ENCODE results near the gene MRTFA.

MRTFA gene

DNA sequence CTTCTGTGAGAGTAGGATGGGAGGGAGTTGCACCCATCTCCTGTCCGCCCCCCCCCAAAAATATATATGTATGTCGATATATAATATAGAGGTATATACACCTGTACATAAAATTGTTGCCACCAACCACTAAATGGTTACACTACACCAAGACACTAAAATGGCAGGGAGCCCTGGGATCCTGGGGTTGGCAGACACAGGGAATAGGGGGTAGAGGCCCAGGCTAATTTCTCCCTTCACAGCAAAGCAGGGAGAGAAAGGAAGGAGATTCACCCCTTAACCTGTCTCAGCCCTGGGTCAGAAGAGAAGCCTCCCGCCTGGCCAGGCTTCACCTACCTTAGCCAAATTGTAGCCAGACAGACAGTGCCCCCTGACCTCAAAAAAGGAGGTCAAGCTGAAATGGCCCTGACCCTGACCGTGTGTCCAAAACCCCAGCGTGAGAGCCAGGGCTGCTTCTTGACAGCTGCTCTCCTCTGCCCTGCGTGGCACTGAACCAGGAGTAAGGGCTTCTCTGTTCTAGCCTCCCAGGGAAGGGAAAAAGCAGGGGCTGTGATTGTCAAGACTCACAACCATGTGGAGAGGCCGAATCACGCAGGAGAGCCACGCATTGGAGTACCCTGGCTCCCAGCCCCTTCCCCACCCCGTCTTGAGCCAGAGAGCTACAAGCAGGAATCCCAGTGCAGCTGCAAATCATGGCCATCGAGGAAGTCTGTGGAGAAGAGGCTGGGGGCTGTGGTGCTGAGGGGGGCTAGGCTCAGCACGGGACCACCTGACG, 225.6 kb downstream of the MRTFA start:
- no peak for TF ChIP-seq CTCF (IDR thresholded peaks at IDR 0.05; ENCODE audit: extremely low read depth, missing control alignments)
- DNase-seq (ENCODE audit: low spot score) = no peak

DNA sequence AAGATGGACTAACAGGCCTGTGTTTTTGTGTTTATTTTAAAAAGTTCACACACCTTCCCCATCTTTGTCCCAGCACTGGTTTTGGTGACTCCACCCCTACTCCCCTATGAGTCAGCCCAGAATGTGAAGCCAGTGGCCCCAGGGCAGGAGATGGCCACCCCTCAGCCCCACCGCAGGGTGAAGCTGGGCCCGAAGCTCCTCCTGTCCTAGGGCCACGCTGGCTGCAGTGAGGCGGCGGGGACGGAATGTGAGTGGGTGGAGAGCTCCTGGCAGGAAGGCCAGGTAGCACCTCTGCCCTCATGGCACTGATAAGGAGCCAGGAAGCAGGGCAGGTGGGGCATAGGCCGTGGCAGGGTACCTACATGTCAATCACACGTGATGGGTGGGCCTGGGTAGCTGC, 226.2 kb downstream of the MRTFA start:
- DNase-seq (ENCODE audit: low spot score) = no peak
- no peak for TF ChIP-seq CTCF (IDR thresholded peaks at IDR 0.05; ENCODE audit: extremely low read depth, missing control alignments)

- no peak for TF ChIP-seq CTCF (IDR thresholded peaks at IDR 0.05; ENCODE audit: extremely low read depth, missing control alignments)
- no peak for DNase-seq (ENCODE audit: low spot score)
These were observed 226.9 kb downstream of the MRTFA start for GRCh38 chr22:40409613-40410113.

GRCh38 chr22:40408718-40409612, 227.6 kb downstream of the MRTFA start:
- DNase-seq (ENCODE audit: low spot score) = no peak
- no peak for TF ChIP-seq CTCF (IDR thresholded peaks at IDR 0.05; ENCODE audit: extremely low read depth, missing control alignments)

DNA sequence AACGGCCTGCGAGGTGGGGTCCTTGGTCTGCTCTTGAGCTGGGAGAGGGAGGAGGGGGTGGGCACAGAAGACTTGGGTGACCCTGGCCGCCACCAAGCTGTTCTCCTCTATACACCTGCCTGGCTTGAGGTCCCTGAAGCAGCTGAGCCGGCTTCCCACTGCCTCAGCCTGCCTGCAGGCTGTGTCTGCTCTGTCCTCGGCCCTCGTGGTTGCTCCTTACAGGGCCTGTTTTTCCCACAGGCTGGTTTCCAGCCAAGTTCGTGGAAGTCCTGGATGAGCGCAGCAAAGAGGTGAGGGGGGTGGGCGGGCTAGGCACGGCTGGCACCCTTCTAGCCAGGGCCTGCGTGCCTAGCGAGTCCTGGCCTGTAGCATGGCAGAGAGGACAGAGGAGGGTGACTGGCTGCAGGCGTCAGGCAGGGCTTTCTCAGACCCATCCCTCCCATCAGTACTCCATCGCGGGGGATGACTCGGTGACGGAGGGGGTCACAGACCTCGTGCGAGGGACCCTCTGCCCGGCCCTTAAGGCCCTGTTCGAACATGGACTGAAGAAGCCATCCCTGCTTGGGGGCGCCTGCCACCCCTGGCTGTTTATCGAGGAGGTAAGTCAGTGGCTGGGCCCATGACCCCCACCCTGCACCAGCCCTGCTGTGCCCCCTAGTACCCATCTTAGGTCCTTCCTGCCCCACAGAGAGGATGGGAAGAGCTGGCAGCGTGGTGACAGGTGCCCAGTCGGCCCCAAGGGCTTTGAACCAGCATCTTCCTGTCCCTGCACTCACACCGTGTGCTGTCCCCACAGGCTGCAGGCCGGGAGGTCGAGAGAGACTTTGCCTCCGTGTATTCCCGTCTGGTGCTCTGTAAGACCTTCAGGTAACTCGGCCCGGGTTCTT, 228.4 kb downstream of the MRTFA start:
- TF ChIP-seq CTCF (IDR thresholded peaks at IDR 0.05; ENCODE audit: extremely low read depth, missing control alignments) = no peak
- no peak for DNase-seq (ENCODE audit: low spot score)

- no peak for DNase-seq (ENCODE audit: low spot score)
- no peak for TF ChIP-seq CTCF (IDR thresholded peaks at IDR 0.05; ENCODE audit: extremely low read depth, missing control alignments)
These were observed 229.3 kb downstream of the MRTFA start for GRCh38 chr22:40407021-40407761.

Measured in GM20000 (cell line).